NCI-H345 treated with DMSO at 0.1 percent for 48 hours (cell line): ENCODE data around the gene FMNL1.
A peak's percentile ranks its signal among the peaks of the same experiment; 100 is the strongest.

Source experiments
- DNase-seq: peaks from one replicate; lab custom pipeline; 2025; ENCODE audit not compliant: unreplicated experiment; lab: John Stamatoyannopoulos, UW

FMNL1 gene

GRCh38 chr17:45277992-45278391 is 56.3 kb downstream of the FMNL1 start:
- no peak for DNase-seq

GRCh38 chr17:45279898-45280297 is 58.2 kb downstream of the FMNL1 start:
- no peak for DNase-seq

GRCh38 chr17:45282683-45283644 is 61.3 kb downstream of the FMNL1 start:
- DNase-seq: peak; percentile 94

- no peak for DNase-seq
Observed at GRCh38 chr17:45283711-45284110, 62.0 kb downstream of the FMNL1 start.

GRCh38 chr17:45284176-45285140 is 62.8 kb downstream of the FMNL1 start:
- DNase-seq: no peak

GRCh38 chr17:45286286-45286685 is 64.6 kb downstream of the FMNL1 start:
- DNase-seq: no peak

GRCh38 chr17:45287526-45288500 is 66.1 kb downstream of the FMNL1 start:
- peak; percentile 48 for DNase-seq

GRCh38 chr17:45288825-45289224 is 67.1 kb downstream of the FMNL1 start:
- DNase-seq: peak; percentile 83

GRCh38 chr17:45289301-45290268 is 67.9 kb downstream of the FMNL1 start:
- DNase-seq: no peak

GRCh38 chr17:45290269-45290765 is 68.6 kb downstream of the FMNL1 start:
- DNase-seq: no peak

GRCh38 chr17:45291171-45291805 is 69.6 kb downstream of the FMNL1 start:
- DNase-seq: no peak

GRCh38 chr17:45292696-45293412 is 71.2 kb downstream of the FMNL1 start:
- no peak for DNase-seq

GRCh38 chr17:45293413-45294211 is 71.9 kb downstream of the FMNL1 start:
- no peak for DNase-seq

GRCh38 chr17:45294506-45294905 is 72.8 kb downstream of the FMNL1 start:
- no peak for DNase-seq

GRCh38 chr17:45296003-45296832 is 74.5 kb downstream of the FMNL1 start:
- DNase-seq: no peak

- no peak for DNase-seq
Observed at GRCh38 chr17:45296833-45297124, 75.1 kb downstream of the FMNL1 start.
